ENCODE measurements around the gene ZDHHC13.

- TF ChIP-seq YY1 (IDR thresholded peaks at IDR 0.05; ENCODE audit: insufficient read depth, insufficient read length), result no peak
- TF ChIP-seq ZNF274 (IDR thresholded peaks at IDR 0.05; ENCODE audit: low read depth, low read length), result no peak
- no peak for TF ChIP-seq SUZ12 (IDR thresholded peaks at IDR 0.05; ENCODE audit: extremely low read depth, insufficient read depth, insufficient read length)
Observed at GRCh38 chr11:19176629-19177186, 59.7 kb downstream of the ZDHHC13 start.

Data from NT2/D1 (cell line).